ENCODE measurements around the gene RAPGEF4. TPM values are rescaled to one million over a fixed set of nuclear protein-coding genes. Genes with fewer than 3 reads are reported as not detected.

The RAPGEF4 gene
- total and polyA plus RNA-seq, 2 of the 8 experiments (the other 6 are each of a cell fraction or from before 2014, with no cell fraction given): 1.2 to 2.6 TPM

GRCh38 chr2:172768401-172768800, 32.8 kb downstream of the RAPGEF4 start:
- Histone ChIP-seq H2BK5ac (ENCODE audit: low read depth, low read length) (no peak overlapping the region), H2AFZ (ENCODE audit: low read length) (no peak overlapping the region), H3K9me3 (ENCODE audit: insufficient read depth in 2 of 2, low read depth in 1 of 2, low read length in 1 of 2) (0 out of 4 replicates have a peak, but pooled peaks cover 0 to 3% of the 10 kb centered on the region in 2 experiments), H3K56ac (replicated peaks; ENCODE audit: insufficient read length, low read depth, low read length) (no peak overlapping the region), H3K23me2 (ENCODE audit: low read depth, low read length) (no peaks in the 10 kb centered on the region), H3K27ac (ENCODE audit: low read depth, low read length) (no peak overlapping the region), H3K14ac (ENCODE audit: insufficient read length) (no peak overlapping the region), H3K18ac (ENCODE audit: extremely low read depth, low read length) (no peak overlapping the region), H2BK12ac (ENCODE audit: low read depth, low read length) (no peak overlapping the region), H3K9ac (replicated peaks in 1 of 4; ENCODE audit: extremely low read depth in 1 of 4, low read depth in 3 of 4, low read length in 3 of 4) (no peak overlapping the region), H4K5ac (ENCODE audit: insufficient read length, low read depth, low read length) (no peak overlapping the region), H4K8ac (ENCODE audit: extremely low read depth, insufficient read depth, low read length) (no peak overlapping the region), H3K79me1 (ENCODE audit: low read depth, low read length) (no peaks in the 10 kb centered on the region), H3K36me3 (ENCODE audit: control insufficient read depth in 2 of 4, insufficient read depth in 4 of 4, low read length in 3 of 4) (no peaks in the 10 kb centered on the region), H3K4me3 (ENCODE audit: extremely low read depth in 1 of 4, insufficient read depth in 2 of 4, low read depth in 3 of 4, low read length in 4 of 4) (no peak overlapping the region), H3K79me2 (ENCODE audit: control insufficient read depth in 1 of 2, insufficient read depth in 2 of 2, low read length in 2 of 2) (no peaks in the 10 kb centered on the region), H3K27me3 (replicated peaks in 1 of 4; ENCODE audit: control insufficient read depth in 3 of 4, extremely low read depth in 1 of 4, insufficient read depth in 3 of 4, low read length in 3 of 4) (peaks cover 0 to 1% (median 0%) of the 10 kb centered on the region in 4 experiments; a peak in 1 of 7 replicates), H2AK5ac (ENCODE audit: low read depth, low read length) (no peak overlapping the region), H2BK15ac (ENCODE audit: low read length) (no peak overlapping the region), H2BK20ac (ENCODE audit: low read length) (no peak overlapping the region), H4K20me1 (replicated peaks in 1 of 2; ENCODE audit: control insufficient read depth in 1 of 2, insufficient read depth in 2 of 2, low read length in 2 of 2) (no peaks in the 10 kb centered on the region), H3K23ac (ENCODE audit: insufficient read length) (no peak overlapping the region), H3K4me1 (replicated peaks in 1 of 4; ENCODE audit: control insufficient read depth in 3 of 4, insufficient read depth in 4 of 4, low read length in 3 of 4) (no peaks in the 10 kb centered on the region), H2BK120ac (replicated peaks; ENCODE audit: low read depth, low read length) (no peak overlapping the region), H4K91ac (replicated peaks; ENCODE audit: insufficient read length, low read length) (no peak overlapping the region), H3K4ac (replicated peaks; ENCODE audit: insufficient read length, low read depth, low read length) (no peak overlapping the region), H3K4me2 (ENCODE audit: insufficient read depth in 1 of 2, low read depth in 2 of 2, low read length in 2 of 2) (no peak overlapping the region)
- ChIA-PET POLR2A (ENCODE audit: partially characterized antibody) (no interaction called here), CTCF (ENCODE audit: partially characterized antibody) (no interaction called here)
- DNase-seq (ENCODE audit: low read depth in 1 of 2, low spot score in 2 of 2) (no peak), FAIRE-seq (no peak)
- TF ChIP-seq HDAC6 (IDR thresholded peaks at IDR 0.05; ENCODE audit: low read depth, low read length) (no peak), FOSL1 (IDR thresholded peaks at IDR 0.05; ENCODE audit: insufficient read depth, low read depth, low read length) (no peak), SIRT6 (IDR thresholded peaks at IDR 0.05; ENCODE audit: low read length) (no peak)
- WGBS, 2 experiments (ENCODE audit: extremely low coverage in 1 of 2, insufficient coverage in 1 of 2, insufficient read length in 1 of 2, insufficient replicate concordance in 2 of 2, low coverage in 1 of 2, low lambda C conversion rate in 2 of 2, missing lambda C conversion rate in 1 of 2): 93% methylated on average over 4 of the region's 4 CpGs; no CpG with 5 or more reads in 1 of the 2 experiments

All from H1 (cell line).